Ishikawa (cell line): ENCODE measurements around the gene BLOC1S4.

Experiments used
- CEBPB ChIP-seq: IDR thresholded peaks from 2 replicates; pipeline ENCODE4 v1.6.1; 2012
- CREB1 ChIP-seq: IDR thresholded peaks from 2 replicates; pipeline ENCODE4 v1.6.1; 2012; ENCODE audit warnings: low read depth
- EGR1 ChIP-seq: IDR thresholded peaks from 2 replicates; pipeline ENCODE4 v1.6.1; 2012
- EP300 ChIP-seq: IDR thresholded peaks from 2 replicates; pipeline ENCODE4 v1.6.1; 2012; ENCODE audit warnings: borderline replicate concordance
- FOXM1 ChIP-seq: IDR thresholded peaks from 2 replicates; pipeline ENCODE4 v1.6.1; 2012; ENCODE audit warnings: low read depth, borderline replicate concordance
- MAX ChIP-seq: IDR thresholded peaks from 2 replicates; pipeline ENCODE4 v1.6.1; 2012
- NFIC ChIP-seq: IDR thresholded peaks from 2 replicates; pipeline ENCODE4 v1.6.1; 2012
- RAD21 ChIP-seq: IDR thresholded peaks from 2 replicates; pipeline ENCODE4 v1.6.1; 2012; ENCODE audit warnings: low read depth
- REST ChIP-seq: IDR thresholded peaks from 2 replicates; pipeline ENCODE4 v1.6.1; 2012; ENCODE audit warnings: low read depth, mild to moderate bottlenecking
- TAF1 ChIP-seq: IDR thresholded peaks from 2 replicates; pipeline ENCODE4 v1.6.1; 2012; ENCODE audit warnings: low read depth, mild to moderate bottlenecking
- TCF12 ChIP-seq: IDR thresholded peaks from 2 replicates; pipeline ENCODE4 v1.6.1; 2012; ENCODE audit warnings: low read depth
- TEAD4 ChIP-seq: IDR thresholded peaks from 2 replicates; pipeline ENCODE4 v1.6.1; 2012
- USF1 ChIP-seq: IDR thresholded peaks from 2 replicates; pipeline ENCODE4 v1.6.1; 2012
- YY1 ChIP-seq: IDR thresholded peaks from 2 replicates; pipeline ENCODE4 v1.6.1; 2012; ENCODE audit warnings: low read depth
- ZBTB7A ChIP-seq: IDR thresholded peaks from 2 replicates; pipeline ENCODE4 v1.6.1; 2012; ENCODE audit warnings: low read depth

BLOC1S4 gene

GRCh38 chr4:6764976-6765620, 49.1 kb downstream of the BLOC1S4 start:
- TF ChIP-seq NFIC = no peak
- no peak for TF ChIP-seq CEBPB
- TF ChIP-seq ZBTB7A = no peak
- TF ChIP-seq RAD21 = no peak
- no peak for TF ChIP-seq USF1
- no peak for TF ChIP-seq EP300
- no peak for TF ChIP-seq MAX
- no peak for TF ChIP-seq TCF12
- no peak for TF ChIP-seq CREB1
- TF ChIP-seq EGR1 = no peak
- TF ChIP-seq TAF1 = no peak
- no peak for TF ChIP-seq TEAD4
- no peak for TF ChIP-seq REST

GRCh38 chr4:6765703-6766102, 49.7 kb downstream of the BLOC1S4 start:
- TF ChIP-seq YY1 (no peak), EGR1 (no peak), REST (no peak), CREB1 (no peak), ZBTB7A (no peak), MAX (no peak), TAF1 (no peak), TCF12 (no peak), TEAD4 (no peak), NFIC (no peak), RAD21 (no peak), EP300 (no peak), FOXM1 (no peak), USF1 (no peak), CEBPB (no peak)
